OCI-LY3 (cell line): ENCODE measurements around the gene VAMP8.

Experiments
- EZH2phosphoT487 ChIP-seq: fragments of 200-600 bp; shearing (Covaris generic); IDR thresholded peaks from 2 replicates; pipeline ENCODE4 v1.6.1; 2018; ENCODE audit warnings: antibody characterized with exemption, mixed run types, low read depth
- TF ChIP-seq, protein P1 (sequence below): fragments of 200-600, 300-600 bp; sonication (generic); IDR thresholded peaks from 2 replicates; pipeline ENCODE4 v1.5.1; 2014; ENCODE audit warnings: antibody characterized with exemption, low read length, low read depth

DNA sequence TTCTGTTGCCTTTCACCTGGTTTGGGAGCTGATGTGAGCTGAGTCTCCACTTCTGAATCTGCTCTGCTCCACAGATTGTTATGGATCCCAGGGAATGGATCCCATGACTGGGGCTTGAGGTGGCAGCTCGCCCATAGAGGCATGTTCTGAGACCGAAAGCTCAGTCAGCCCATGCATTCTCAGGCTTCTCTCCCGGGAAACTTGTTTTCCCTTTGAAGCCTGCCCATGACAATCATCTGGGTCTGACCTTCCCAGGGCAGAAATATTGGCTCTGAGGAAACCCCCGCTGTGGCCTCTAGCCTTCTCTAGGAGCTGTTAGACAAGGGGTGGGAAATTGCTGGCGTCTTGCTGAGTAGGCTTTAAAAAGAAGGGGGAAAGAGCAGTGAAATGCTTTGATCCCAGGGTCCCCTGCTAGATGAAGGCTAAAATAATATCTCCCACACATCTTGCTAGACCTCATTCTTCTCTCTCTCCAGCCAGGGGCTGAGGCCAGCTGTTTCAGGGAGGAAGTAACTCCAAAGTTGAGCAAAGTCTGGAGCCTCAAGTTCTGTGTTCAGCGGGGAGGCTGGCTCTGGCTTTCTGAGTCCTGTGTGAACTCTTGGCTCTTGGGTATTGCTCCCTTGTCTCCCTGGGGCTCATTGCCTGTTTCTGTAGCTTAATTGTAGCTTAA is 2.0 kb downstream of the VAMP8 start:
- TF ChIP-seq, protein P1, sequence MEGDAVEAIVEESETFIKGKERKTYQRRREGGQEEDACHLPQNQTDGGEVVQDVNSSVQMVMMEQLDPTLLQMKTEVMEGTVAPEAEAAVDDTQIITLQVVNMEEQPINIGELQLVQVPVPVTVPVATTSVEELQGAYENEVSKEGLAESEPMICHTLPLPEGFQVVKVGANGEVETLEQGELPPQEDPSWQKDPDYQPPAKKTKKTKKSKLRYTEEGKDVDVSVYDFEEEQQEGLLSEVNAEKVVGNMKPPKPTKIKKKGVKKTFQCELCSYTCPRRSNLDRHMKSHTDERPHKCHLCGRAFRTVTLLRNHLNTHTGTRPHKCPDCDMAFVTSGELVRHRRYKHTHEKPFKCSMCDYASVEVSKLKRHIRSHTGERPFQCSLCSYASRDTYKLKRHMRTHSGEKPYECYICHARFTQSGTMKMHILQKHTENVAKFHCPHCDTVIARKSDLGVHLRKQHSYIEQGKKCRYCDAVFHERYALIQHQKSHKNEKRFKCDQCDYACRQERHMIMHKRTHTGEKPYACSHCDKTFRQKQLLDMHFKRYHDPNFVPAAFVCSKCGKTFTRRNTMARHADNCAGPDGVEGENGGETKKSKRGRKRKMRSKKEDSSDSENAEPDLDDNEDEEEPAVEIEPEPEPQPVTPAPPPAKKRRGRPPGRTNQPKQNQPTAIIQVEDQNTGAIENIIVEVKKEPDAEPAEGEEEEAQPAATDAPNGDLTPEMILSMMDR = no peak
- TF ChIP-seq EZH2phosphoT487 = no peak
